ENCODE results near the gene ASXL1. TPM values are rescaled to one million over a fixed set of nuclear protein-coding genes. Genes with fewer than 3 reads are reported as not detected.

ASXL1 gene
- total and polyA plus RNA-seq, 2 experiments from 2014 or later = 10.4 to 29.0 TPM

GRCh38 chr20:32427996-32428395 lies 69.9 kb downstream of the ASXL1 start:
- Mint-ChIP-seq H3K27me3 (ENCODE audit: insufficient read depth, low read depth, poor library complexity) (no peaks in the 10 kb centered on the region), H3K4me3 (no peak overlapping the region), H3K4me1 (no peaks in the 10 kb centered on the region), H3K27ac (no peak overlapping the region), H3K36me3 (ENCODE audit: low read depth) (peaks cover 7% of the 10 kb centered on the region; the same call in 2 of the 3 replicates), H3K9me3 (no peaks in the 10 kb centered on the region)
- Histone ChIP-seq H2AFZ (no peak overlapping the region), H3K9me2 (ENCODE audit: insufficient read depth) (no peaks in the 10 kb centered on the region), H3K27ac (ENCODE audit: low read depth) (no peak overlapping the region), H3F3A (replicated peaks; ENCODE audit: low read depth) (peaks cover 6% of the 10 kb centered on the region; the same call in 1 of the 2 replicates), H3K79me2 (replicated peaks; ENCODE audit: insufficient read depth) (no peaks in the 10 kb centered on the region), H4K20me1 (replicated peaks; ENCODE audit: insufficient read depth) (peaks cover 26% of the 10 kb centered on the region), H3K4me3 (no peak overlapping the region), H3K27me3 (ENCODE audit: insufficient read depth) (no peaks in the 10 kb centered on the region), H3K36me3 (ENCODE audit: insufficient read depth) (peaks cover 12% of the 10 kb centered on the region), H3K4me1 (ENCODE audit: insufficient read depth) (no peaks in the 10 kb centered on the region), H3K4me2 (no peak overlapping the region)
- ATAC-seq (no peak), DNase-seq (ENCODE audit: low spot score) (no peak)
- TF ChIP-seq EZH2phosphoT487 (IDR thresholded peaks at IDR 0.05; ENCODE audit: unreplicated experiment) = no peak
- TF ChIP-seq REST (IDR thresholded peaks at IDR 0.05; ENCODE audit: unreplicated experiment) = no peak
- no peak for TF ChIP-seq ZNF462 (CRISPR knock-in tag; IDR thresholded peaks at IDR 0.05)
- TF ChIP-seq, protein P1, sequence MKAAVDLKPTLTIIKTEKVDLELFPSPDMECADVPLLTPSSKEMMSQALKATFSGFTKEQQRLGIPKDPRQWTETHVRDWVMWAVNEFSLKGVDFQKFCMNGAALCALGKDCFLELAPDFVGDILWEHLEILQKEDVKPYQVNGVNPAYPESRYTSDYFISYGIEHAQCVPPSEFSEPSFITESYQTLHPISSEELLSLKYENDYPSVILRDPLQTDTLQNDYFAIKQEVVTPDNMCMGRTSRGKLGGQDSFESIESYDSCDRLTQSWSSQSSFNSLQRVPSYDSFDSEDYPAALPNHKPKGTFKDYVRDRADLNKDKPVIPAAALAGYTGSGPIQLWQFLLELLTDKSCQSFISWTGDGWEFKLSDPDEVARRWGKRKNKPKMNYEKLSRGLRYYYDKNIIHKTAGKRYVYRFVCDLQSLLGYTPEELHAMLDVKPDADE (IDR thresholded peaks at IDR 0.05) = no peak
- no peak for TF ChIP-seq POLR2AphosphoS5 (IDR thresholded peaks at IDR 0.05; ENCODE audit: low read depth)
- no peak for TF ChIP-seq ZNF331 (CRISPR knock-in tag; IDR thresholded peaks at IDR 0.05; ENCODE audit: low read depth)
- no peak for TF ChIP-seq EZH2 (IDR thresholded peaks at IDR 0.05; ENCODE audit: low read depth, unreplicated experiment)
- TF ChIP-seq ZNF114 (CRISPR knock-in tag; IDR thresholded peaks at IDR 0.05) = no peak
- no peak for TF ChIP-seq JUNB (IDR thresholded peaks at IDR 0.05; ENCODE audit: unreplicated experiment)
- TF ChIP-seq STAT1 (IDR thresholded peaks at IDR 0.05; ENCODE audit: unreplicated experiment) = no peak
- no peak for TF ChIP-seq CREB1 (CRISPR knock-in tag; IDR thresholded peaks at IDR 0.05; ENCODE audit: low read depth)
- no peak for TF ChIP-seq NANOG (IDR thresholded peaks at IDR 0.05; ENCODE audit: borderline replicate concordance)
- TF ChIP-seq CTCF (conservative IDR thresholded peaks at IDR 0.05; ENCODE audit: low read depth in 2 of 2) = no peak

All from GM23338 (cell line).